Activated naive CD4-positive, alpha-beta T cell treated with Interleukin-2 at 50 U/mL for 16 hours (primary cell): Measurements from ENCODE around the gene SPRED3.

ENCODE experiments used
- DNase-seq: peaks from one replicate; pipeline ENCODE4 v3.0.0-alpha.2; 2020

Gene SPRED3

DNA sequence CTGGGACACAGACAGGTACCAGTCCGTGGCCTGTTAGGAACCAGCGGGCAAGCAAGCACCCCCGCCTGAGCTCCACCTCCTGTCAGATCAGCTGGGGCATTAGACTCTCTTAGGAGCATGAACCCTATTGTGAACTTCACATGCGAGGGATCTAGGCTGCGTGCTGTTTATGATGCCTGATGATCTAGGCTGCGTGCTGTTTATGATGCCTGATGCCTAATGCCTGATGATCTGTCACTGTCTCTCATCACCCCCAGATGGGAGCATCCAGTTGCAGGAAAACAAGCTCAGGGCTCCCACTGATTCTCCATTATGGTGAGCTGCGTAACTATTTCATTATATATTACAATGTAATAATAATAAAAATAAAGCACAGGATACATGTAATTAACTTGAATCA, 33.9 kb downstream of the SPRED3 start:
- DNase-seq: no peak

DNA sequence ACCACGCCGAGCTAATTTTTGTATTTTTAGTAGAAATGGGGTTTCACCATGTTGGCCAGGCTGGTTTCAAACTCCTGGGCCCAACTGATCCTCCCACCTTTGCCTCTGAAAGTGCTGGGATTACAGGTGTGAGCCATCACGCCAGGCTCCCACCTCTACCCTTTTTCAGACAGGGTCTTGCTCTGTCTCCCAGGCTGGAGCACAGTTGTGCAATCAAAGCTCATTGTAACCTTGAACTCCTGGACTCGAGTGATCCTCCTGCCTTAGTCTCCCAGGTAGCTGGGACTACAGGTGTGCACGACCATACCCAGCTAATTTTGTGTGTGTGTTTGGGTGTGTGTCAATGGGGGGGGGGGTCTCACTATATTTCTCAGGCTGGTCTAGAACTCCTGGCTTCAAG, 35.8 kb downstream of the SPRED3 start:
- DNase-seq: no peak

DNA sequence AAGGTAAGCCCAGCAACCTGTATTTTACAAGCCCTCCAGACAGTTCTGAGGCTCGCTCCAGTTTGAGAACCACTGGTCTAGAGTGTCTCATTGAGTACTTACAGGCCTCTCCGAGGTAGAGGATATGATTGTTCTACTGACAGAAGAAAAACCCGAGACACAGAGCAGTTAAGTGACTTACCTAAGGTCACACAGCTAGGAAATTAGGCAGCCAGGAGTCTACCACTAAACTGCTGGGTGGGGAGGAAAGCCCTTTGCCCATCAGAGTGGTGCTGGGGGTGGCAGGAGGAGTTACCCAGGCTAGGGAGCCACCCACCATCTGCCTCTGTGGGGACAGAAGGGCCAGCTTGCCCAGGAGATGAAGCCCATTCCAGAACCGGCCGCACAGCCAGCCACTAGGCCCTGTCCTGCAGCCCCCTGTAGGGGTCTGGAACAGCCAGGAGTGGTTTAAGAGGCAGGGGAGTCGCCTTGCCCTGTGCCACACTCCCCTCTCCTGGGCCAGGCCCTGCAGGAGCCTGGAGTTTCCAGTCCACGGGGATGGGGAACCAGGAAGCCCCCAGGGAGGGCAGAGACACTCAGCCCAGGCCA, 36.8 kb downstream of the SPRED3 start:
- DNase-seq: no peak

DNA sequence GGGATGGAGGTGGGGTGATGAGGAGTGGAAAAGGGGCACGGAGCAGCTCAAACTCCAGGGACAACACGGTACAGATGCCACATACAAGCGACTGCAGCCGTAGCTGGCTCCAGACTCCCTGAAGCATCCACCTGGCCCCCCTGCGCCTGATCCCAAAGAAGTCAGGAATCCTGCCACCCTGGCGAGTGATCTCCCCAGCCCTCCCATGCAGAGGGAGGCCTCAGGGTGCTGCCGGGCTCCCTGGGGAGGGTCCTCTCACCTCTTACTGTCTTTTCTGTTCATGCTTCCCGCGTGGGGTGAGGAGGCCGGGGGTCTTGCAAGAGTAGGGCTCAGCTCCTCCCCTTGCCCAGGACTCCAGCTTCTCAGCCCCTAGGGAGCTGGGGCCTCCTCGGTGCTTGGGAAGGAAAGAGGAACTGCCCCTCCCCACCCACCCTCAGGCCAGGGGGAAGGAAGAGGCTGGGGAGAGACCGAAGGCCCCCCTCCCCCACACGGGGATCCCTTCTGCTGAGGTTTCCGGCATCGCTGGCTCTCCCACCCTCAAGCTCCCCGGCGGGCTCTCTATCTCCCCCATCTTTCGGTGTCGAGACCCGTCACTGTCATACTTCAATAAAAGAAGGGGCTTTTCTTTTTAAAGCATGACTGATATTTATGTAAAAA, 37.4 kb downstream of the SPRED3 start, which contains the start of gene RASGRP4:
Gene RASGRP4 (minus strand): TSS at position 410 of the 657 bp plus-strand sequence. CDS start 128 bp downstream, at position 282.
- DNase-seq: peak; percentile 62

DNA sequence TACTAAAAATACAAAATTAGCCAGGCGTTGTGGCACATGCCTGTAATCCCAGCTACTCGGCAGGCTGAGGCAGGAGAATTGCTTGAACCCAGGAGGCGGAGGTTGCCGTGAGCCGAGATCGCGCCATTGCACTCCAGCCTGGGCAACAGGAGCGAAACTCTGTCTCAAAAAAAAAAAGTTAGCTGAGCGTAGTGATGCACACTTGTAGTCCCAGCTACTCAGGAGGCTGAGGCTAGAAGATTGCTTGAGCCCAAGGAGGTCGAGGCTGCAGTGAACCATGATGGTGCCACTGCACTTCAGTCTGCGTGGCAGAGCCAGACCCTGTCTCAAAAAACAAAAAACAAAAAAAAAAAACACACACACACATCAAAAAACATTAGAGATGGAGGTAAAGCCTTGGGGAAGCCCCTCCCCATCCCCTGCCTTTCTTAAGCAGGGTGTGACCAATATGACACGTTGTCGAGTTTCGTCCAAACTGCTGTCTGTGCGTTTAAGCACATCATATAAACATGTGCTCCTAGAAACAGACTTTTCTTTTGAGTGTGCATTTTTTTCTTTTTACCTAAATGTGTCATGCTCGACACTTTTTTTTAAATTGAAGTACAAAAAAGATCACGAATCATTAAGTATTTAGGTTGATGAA, 38.7 kb downstream of the SPRED3 start:
- DNase-seq: peak; percentile 76

DNA sequence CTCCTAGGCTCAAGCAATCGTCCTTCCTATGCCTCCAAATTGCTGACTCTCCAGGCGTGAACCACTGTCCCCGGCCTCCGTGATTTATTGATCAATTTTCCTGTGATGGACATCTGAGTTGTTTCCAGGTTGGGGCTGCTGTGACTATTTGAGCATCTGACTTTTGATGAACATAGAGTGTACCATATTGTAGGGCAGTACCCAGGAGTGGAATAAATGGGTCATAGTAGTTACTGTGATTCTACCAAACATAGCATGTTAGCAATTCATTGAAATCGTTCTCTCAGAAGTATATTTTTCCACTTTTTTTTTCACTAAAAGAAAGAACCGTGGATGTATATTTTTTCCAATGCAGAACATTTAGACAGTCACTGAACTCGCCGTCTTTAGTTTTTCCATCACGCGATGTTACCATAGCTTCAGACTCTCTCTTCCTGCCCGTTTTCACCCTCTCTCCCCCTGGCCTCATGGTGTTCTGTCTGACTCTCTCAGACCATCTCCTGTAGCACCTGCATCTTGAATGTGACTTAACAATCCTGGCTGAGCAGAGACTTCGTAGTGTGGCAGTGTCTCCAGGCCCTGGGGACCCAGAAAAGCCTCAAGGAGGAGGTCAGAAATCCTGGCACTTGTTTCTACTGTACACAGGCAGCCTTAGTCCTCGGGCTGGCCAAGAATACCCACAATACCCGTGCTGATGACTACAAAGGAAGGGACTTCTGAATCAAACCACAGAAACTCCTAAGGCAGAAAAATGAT, 40.7 kb downstream of the SPRED3 start:
- DNase-seq: peak; percentile 53

DNA sequence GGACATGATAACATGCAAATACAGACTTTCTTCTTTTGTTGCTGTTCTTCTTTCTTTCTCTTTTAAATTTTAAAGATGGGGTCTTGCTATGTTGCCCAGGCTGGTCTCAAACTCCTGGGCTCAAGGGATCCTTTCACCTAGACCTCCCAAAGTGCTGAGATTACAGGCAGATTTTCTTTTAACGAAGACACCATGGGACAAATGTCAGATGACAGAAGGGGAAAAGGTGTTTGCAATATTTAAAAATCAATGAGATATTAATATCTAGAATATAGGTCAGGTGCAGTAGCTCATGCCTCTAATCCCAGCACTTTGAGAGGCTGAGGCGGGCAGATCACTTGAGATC, 41.3 kb downstream of the SPRED3 start:
- no peak for DNase-seq

DNA sequence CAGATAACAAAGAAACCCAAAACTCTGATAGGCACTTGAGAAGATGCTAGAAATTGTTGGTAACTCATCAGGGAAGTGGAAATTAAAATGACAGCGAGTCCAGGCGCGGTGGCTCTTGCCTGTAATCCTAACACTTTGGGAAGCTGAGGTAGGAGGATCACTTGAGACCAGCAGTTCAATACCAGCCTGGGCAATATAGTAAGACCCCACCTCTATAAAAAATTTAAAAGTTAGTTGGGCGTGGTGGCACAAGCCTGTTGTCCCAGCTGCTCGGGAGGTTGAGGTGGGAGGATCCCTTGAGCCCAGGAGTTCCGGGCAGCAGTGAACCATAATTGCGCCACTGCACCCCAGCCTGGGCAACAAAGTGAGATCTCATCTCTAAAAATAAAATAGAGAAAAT, 42.4 kb downstream of the SPRED3 start:
- no peak for DNase-seq

DNA sequence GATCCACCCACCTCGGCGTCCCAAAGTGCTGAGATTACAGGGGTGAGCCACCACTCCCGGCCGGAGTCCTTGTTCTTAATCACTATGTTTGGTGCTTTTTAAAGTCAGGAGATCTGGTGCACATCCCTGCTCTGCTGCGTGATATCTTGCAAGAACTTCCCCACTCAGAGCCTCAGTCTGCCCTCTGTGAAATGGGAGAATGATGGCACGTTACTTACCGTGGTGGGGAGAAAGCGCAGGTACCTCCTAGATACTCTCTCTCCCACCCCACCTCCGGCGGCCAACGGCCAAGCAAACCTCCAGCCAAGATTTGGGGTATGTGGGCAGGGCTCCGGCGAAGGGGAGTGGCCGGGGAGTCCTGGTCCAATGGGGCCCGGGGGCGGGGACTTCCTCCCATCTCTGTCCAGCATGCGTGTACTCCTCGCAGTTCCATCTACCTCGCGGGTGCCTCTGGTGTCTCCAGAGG, 44.8 kb downstream of the SPRED3 start, which contains the start of gene RYR1:
Gene RYR1 (plus strand): TSS at position 424 of the 466 bp plus-strand sequence. CDS start 139 bp downstream, outside the sequence.
- peak; percentile 69 for DNase-seq

DNA sequence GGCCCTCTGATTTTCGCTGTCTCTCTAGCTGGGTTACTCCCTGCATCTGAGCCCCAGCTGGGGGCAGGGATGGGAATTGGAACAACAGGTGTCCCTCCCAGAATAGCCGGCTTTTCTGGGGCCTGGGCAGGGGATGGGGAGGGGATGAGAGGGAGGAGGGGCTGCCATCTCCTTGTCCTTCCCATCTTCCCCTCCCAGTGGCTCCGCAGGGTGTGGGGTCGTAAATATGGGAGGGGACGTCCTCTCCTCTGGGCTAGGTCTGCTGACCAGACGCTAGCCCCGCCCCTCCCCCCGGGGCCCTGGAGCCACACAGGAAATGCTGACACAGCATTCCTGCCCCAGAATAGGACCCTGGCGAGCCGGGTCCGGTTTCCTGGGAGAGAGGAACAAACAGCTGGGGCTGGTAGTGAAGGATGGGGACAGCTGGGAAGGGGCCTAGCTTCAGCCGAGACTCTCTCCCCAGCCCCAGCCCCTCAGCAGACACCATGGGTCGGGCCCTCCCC, 46.1 kb downstream of the SPRED3 start:
- no peak for DNase-seq

DNA sequence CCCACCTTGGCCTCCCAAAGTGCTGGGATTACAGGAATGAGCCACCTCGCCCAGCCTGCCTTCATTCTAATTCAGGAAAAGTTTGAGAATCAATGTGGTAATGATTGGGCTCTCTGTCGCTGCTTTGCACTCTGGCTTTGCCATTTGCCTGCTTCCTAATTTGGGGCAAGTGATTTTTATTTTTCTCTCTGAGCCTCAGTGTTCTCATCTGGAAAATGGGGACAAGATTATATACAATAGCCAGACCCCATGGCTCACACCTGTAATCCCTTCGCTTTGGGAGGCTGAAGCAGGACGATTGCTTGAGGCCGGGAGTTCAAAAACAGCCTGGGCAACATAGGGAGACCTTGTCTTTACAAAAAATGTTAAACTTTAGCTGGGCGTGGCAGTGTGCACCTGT, 48.8 kb downstream of the SPRED3 start:
- DNase-seq: no peak

DNA sequence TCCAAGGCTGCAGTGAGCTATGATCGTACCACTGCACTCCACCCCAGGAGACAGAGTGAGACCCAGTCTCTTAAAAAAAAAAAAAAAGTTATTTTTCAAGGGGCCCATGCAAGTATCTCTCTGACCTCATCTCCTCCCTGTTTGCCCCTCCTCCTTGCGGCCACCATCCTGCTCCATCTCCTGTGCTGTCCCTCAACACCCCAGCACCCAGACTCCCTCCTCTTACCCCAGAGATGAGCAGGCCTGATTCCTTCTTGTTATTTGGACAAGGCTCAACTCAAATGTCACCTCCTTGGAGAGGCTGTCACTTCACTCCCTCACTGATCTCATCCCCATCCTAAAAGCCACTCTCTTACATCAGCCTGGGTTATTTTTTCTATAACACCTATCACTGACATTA, 49.4 kb downstream of the SPRED3 start:
- DNase-seq: no peak

DNA sequence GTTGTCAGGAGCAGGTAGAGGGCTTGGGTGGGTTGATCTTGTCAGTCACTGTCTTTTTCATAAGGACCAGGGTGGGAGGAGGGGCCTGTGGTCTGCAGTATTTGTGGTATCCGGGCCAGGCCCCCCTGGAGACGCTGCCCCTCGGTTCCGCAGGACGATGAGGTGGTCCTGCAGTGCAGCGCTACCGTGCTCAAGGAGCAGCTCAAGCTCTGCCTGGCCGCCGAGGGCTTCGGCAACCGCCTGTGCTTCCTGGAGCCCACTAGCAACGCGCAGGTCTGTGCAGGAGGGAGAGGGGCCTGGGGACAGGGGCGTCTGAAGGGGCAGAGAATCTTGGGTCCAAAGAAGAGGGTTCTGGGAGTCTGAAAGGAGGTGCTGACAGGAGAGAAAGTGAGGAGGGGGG, 52.1 kb downstream of the SPRED3 start:
- no peak for DNase-seq

DNA sequence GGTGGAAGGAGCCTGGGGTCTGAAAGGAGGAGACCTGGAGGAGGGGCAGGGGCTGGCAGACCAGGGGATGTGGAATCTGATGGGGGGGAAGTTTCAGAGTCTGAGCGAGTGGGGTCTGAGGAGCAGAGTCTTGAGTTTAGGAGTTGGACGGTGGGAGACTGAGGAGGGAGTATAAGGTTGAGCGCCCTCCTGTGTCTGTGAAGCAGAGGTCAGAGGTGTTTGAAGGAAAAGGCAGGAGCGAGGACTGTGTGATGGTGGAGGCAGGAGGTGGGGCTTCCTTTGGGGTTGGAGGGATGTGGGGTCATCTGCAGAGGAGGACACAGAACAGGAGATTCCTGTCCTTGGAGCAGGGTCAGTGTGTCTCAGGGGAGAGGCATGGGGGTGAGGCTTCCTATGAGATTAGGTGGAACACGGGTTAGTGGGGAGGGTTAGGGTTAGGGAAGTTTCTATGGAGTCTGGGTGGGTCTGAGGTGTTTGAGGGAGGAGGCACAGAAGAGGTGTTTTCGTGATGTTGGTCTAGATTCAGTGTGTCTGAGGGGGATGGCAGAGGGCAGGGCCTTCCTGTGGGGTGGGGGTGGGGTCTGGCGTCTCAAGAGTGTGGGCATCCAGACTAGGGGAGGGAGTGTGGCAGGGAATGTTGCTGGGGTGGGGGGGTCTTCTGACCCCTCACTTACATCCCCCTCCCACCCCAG, 53.3 kb downstream of the SPRED3 start:
- no peak for DNase-seq

DNA sequence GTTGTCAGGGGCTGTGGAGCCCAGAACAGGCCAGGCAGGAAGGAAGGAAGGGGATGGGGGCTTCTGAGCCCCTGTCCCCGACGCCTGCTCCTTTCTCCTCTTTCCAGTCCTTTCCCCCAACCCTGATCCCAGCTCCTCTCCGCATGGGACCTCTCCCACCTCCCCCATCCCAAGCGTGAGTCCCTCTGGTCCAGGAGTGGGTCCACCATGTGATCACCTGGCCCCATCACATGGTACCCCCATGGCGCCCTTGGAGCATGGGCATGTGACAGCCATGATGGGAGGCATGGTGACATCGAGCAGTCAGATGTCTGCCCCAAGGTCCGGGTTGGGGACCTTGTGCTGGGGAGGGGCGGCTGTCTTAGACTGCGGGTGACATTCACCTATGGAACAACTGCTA, 54.2 kb downstream of the SPRED3 start:
- DNase-seq: no peak

DNA sequence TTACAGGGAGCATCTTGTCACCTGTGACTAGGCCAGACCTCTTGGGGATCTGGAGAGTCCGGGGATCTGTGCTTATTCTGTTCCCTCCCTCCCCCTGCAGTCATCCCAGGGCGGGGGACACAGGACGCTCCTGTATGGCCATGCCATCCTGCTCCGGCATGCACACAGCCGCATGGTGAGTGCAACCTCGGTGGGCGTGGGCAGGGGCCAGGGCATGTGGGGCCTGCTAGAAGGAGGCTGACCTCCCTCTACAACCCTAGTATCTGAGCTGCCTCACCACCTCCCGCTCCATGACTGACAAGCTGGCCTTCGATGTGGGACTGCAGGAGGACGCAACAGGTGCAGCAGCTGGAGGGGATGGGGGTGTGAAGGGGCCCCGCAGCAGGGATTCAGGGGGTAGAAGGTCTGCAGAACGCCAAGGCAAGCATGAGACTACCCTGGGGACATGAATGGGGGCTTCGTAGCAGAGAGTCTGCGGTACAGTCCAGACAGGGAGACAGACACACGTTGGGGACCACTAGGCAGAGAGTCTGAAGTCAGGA, 55.0 kb downstream of the SPRED3 start:
- no peak for DNase-seq

DNA sequence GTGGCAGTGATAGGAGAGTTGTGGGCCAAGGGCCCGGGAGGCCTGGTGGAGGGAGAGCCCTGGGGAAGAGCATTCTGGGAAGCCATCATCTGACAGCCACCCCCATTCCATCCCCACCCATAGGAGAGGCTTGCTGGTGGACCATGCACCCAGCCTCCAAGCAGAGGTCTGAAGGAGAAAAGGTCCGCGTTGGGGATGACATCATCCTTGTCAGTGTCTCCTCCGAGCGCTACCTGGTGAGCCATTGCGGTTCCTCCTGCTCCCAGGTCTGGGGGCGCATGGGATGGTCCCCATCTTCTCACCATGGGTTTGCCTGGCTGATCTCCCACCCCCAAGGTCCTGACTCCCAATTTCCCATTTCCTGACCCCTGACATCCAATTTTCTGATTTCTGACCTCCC, 55.5 kb downstream of the SPRED3 start:
- no peak for DNase-seq

DNA sequence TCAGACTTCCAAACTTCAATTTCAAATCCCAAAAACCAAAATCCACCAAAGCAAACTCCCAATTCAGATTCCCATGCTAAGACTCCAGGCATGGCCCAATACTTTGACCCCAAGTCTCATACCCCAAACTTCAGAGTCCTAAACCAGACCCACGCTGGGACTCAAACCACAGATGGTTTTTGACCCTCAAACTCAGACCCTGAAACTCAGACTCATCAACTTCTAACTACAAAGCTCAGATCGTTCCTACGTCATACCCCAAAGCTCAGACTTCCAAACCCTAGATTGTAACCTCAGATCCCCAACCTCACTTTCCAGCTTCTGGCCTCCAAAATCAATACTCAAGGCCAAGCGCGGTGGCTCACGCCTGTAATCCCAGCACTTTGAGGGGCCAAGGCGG, 56.9 kb downstream of the SPRED3 start:
- no peak for DNase-seq

DNA sequence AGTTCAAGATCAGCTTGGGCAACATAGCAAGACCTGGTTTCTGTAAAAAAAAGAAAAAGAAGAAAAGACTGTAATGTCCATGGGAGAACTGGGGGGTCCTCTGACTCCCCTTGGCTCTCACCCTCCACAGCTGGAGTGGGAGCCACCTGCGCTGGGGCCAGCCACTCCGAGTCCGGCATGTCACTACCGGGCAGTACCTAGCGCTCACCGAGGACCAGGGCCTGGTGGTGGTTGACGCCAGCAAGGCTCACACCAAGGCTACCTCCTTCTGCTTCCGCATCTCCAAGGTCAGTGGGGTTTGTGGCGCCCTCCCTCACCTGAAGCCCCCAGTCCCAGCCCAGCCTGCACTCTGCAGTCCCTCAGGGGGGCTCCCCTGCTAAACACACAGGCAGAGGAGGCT, 59.7 kb downstream of the SPRED3 start:
- DNase-seq: no peak
